DND-41 (cell line): ENCODE data around the gene OGFR.

Experiments
- CTCF ChIP-seq: IDR thresholded peaks from 2 replicates; pipeline ENCODE4 v1.5.1; 2012; ENCODE audit warnings: borderline replicate concordance, low read length, moderate library complexity, mild to moderate bottlenecking; ENCODE audit not compliant: poor library complexity, severe bottlenecking; ENCODE audit errors: extremely low read depth
- EZH2 ChIP-seq: IDR thresholded peaks from 3 replicates; pipeline ENCODE4 v1.6.1; 2012; ENCODE audit warnings: borderline replicate concordance, low read depth, mild to moderate bottlenecking, moderate library complexity, low read length, inconsistent platforms; ENCODE audit not compliant: severe bottlenecking

GRCh38 chr20:62759981-62760431, 44.6 kb upstream of the OGFR start:
- TF ChIP-seq CTCF (no peak), EZH2 (no peak)
